ENCODE results near the gene GPD2.

GRCh38 chr2:156513219-156513618, 77.0 kb downstream of the GPD2 start:
- TF ChIP-seq CTCF (IDR thresholded peaks at IDR 0.05) (no peak), POLR2A (IDR thresholded peaks at IDR 0.05) (no peak)
